IPS-20b (cell line): ENCODE measurements around the gene MAPK11.

Experiments used
- H3K27ac ChIP-seq: one replicate; pipeline ENCODE4 v1.5.1; 2013; ENCODE audit warnings: low read length
- H3K27me3 ChIP-seq: 2 replicates; pipeline ENCODE4 v1.6.1; 2013; ENCODE audit warnings: mild to moderate bottlenecking, low read length, inconsistent platforms; ENCODE audit not compliant: insufficient read depth
- H3K36me3 ChIP-seq: 2 replicates; pipeline ENCODE4 v1.6.1; 2013; ENCODE audit warnings: low read depth, mild to moderate bottlenecking, inconsistent platforms, low read length, moderate library complexity; ENCODE audit not compliant: insufficient read depth
- H3K4me1 ChIP-seq: 2 replicates; pipeline ENCODE4 v1.6.1; 2013; ENCODE audit warnings: mild to moderate bottlenecking, control low read depth, inconsistent platforms, low read length, moderate library complexity; ENCODE audit not compliant: insufficient read depth
- H3K4me3 ChIP-seq: 2 replicates; pipeline ENCODE4 v1.5.1; 2013; ENCODE audit warnings: mild to moderate bottlenecking, low read length, inconsistent platforms
- H3K9ac ChIP-seq: 2 replicates; pipeline ENCODE4 v1.6.1; 2013; ENCODE audit warnings: low read depth, mild to moderate bottlenecking, inconsistent platforms, low read length, moderate library complexity
- H3K9me3 ChIP-seq: 2 replicates; pipeline ENCODE4 v1.6.1; 2013; ENCODE audit warnings: mild to moderate bottlenecking, low read depth, low read length, inconsistent platforms; ENCODE audit not compliant: insufficient read depth

Gene MAPK11

DNA sequence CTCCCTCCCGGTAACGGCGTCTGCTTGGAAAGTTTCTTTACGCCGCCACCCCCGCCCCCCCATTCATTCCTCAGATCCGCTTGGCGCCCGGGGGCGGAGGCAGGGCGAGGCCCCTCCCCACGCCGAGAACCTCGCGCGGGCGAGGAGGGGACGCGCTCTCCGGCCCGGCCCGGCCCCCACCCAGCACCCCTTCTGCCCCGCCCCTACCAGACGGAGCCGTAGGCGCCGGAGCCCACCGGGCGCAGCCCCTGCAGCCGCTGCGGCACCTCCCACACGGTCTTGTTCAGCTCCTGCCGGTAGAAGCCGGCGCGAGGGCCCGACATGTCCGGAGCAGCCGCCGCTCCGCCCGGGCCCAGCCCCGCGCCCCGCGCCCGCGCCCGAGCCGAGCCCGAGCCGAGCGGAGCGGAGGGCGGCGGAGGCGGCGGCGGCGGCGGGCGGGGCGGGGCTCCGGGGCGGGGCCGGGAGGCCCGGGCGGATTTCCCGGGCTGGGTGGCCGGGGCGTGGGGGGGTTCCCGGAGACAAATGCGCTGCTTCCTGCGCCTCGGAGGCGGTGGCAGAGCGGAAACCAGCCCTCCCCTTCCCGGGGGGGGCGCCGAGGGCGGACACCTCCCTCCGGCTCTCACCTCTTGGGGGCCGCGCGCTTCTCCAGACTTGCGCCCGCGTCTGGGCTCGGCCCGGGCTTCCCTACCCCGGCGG, at the start of gene MAPK11:
MAPK11 (minus strand) TSS at position 411 of the 696 bp plus-strand sequence; CDS start at position 323, 88 bp downstream.
- H3K4me3 ChIP-seq, result peak within 1 kb of the TSS; percentile 43; the same call in 1 of the 2 replicates
- peaks cover 2% of the 10 kb centered on the region; the same call in 1 of the 2 replicates for H3K36me3 ChIP-seq
- no peak within 1 kb of the TSS for H3K9ac ChIP-seq
- H3K4me1 ChIP-seq, result no peaks in the 10 kb centered on the region; the same call in 1 of the 2 replicates
- H3K27ac ChIP-seq, result no peak within 1 kb of the TSS
- peaks cover 58% of the 10 kb centered on the region for H3K27me3 ChIP-seq
- no peaks in the 10 kb centered on the region for H3K9me3 ChIP-seq

DNA sequence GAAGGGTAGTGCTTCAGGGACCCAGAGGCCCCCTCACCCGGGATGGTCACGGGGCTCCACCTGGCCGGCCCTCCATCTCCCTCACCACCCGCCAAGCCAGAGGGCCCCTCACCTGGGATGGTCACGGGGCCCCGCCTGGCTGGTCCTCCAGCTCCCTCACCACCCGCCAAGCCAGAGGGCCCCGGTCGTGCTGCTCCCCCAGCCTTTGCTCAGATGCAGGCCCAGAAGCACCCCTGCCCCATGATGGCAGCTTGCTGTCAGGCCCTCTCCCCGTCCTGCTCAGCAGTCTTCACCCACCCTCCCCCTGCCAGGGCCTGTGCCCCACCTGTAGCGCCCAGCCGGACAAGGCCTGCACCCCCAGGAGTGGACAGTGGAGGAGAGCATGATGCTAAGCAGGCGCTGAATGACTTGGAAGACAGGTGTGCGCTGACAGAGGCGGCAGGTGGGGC, 49.3 kb upstream of the MAPK11 start:
- Histone ChIP-seq H3K4me1 (no peaks in the 10 kb centered on the region), H3K27me3 (no peaks in the 10 kb centered on the region; the same call in 1 of the 2 replicates), H3K9me3 (no peaks in the 10 kb centered on the region), H3K9ac (no peak overlapping the region), H3K36me3 (no peaks in the 10 kb centered on the region), H3K4me3 (no peak overlapping the region), H3K27ac (no peak overlapping the region)

DNA sequence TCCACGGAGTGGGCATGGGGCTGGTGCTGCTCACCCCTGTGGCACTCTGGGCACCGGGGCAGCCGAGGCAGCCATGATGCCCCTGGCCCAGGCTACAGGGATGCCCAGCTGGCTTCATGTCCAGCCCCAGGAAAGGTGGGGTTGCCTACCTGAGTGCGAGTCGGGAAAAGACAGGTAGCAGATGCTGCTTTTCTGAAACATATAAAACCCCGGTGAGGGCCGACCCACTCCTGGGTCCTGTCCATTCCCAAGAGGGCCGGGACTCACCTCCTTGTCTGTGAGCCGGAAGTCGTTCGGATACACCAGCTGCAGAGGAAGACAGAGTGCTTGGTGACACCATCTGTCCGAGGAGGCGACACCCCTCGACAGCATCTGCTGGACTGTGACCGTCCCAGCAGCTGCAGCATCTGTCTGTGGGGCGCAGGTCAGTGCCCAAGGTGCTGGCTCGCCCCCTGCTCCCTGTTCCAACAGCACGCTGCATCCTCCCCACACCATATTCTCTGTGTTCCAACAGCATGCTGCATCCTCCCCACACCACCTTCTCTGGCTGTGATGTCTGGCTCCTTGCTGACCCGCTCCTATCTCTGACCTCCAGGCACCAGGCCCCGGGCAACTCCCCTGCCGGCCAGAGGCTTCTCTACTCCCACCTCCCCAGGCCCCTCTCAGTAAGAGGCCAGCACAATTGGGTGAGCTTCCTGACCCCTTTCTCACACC, 48.7 kb upstream of the MAPK11 start:
- Histone ChIP-seq H3K36me3 (no peaks in the 10 kb centered on the region), H3K4me1 (no peaks in the 10 kb centered on the region), H3K9me3 (no peaks in the 10 kb centered on the region), H3K27me3 (no peaks in the 10 kb centered on the region), H3K27ac (no peak overlapping the region), H3K9ac (no peak overlapping the region), H3K4me3 (no peak overlapping the region)

GRCh38 chr22:50318356-50318697, 48.1 kb upstream of the MAPK11 start:
- Histone ChIP-seq H3K36me3 (no peaks in the 10 kb centered on the region), H3K27me3 (no peaks in the 10 kb centered on the region), H3K9me3 (no peaks in the 10 kb centered on the region), H3K4me3 (no peak overlapping the region), H3K4me1 (no peaks in the 10 kb centered on the region), H3K27ac (no peak overlapping the region), H3K9ac (no peak overlapping the region)

- no peaks in the 10 kb centered on the region for H3K36me3 ChIP-seq
- no peak overlapping the region for H3K4me3 ChIP-seq
- H3K27me3 ChIP-seq, result no peaks in the 10 kb centered on the region
- no peak overlapping the region for H3K9ac ChIP-seq
- no peaks in the 10 kb centered on the region for H3K4me1 ChIP-seq
- no peak overlapping the region for H3K27ac ChIP-seq
- H3K9me3 ChIP-seq, result no peaks in the 10 kb centered on the region
These were observed 47.5 kb upstream of the MAPK11 start for GRCh38 chr22:50317674-50318073.

GRCh38 chr22:50317178-50317577, 47.0 kb upstream of the MAPK11 start:
- H3K27ac ChIP-seq, result no peak overlapping the region
- H3K9ac ChIP-seq, result no peak overlapping the region

DNA sequence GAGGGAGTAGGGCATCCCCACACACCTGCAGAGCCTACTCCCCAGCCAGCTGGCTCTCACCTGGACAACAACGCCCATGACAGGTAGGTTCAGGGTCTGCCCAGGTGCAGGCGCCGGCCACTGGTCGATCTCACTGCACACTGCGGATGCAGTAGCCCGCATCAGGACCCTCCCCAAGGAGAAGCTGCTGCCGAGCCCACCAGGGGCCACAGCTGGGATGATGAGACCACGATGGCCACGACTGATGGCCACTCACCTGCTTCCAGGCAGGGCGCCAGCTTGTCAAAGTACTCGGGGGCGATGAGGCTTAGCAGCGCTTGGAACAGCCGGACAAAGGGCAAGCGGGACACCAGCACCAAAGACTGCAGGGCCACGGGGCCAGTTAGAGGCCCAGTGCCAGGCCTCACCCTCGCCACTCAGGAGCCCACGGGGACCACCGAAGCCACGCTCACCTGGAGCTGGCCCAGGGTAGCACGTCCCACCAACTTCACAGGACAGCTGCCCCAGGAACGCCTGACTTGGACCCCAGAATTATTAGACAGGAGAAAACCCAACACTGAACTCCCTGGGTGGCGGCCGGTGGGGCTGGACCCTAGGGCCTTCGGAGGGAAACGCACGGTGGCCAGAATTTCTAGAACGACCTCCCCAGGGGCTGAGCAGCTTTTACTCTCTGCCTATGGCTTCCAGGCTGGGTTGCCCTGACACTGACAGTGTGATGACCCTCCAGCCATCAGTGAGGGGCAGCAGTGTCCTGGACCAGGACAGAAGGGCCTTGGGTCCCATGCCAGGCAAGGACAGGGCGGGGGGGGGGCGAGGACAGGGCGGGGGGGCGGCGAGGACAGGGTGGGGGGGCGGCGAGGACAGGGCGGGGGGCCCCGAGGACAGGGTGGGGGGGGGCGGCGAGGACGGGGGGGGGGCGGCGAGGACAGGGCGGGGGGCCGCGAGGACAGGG, 46.2 kb upstream of the MAPK11 start:
- no peak overlapping the region for H3K27ac ChIP-seq
- H3K9ac ChIP-seq, result no peak overlapping the region
- no peaks in the 10 kb centered on the region for H3K4me1 ChIP-seq
- H3K36me3 ChIP-seq, result no peaks in the 10 kb centered on the region
- H3K27me3 ChIP-seq, result no peaks in the 10 kb centered on the region
- H3K4me3 ChIP-seq, result no peak overlapping the region
- no peaks in the 10 kb centered on the region for H3K9me3 ChIP-seq

More at GRCh38 chr22:50317178-50317577, 47.0 kb upstream of the MAPK11 start:
- H3K4me1 ChIP-seq, result no peaks in the 10 kb centered on the region
- no peaks in the 10 kb centered on the region for H3K27me3 ChIP-seq
- H3K9me3 ChIP-seq, result no peaks in the 10 kb centered on the region
- H3K36me3 ChIP-seq, result no peaks in the 10 kb centered on the region
- no peak overlapping the region for H3K4me3 ChIP-seq

DNA sequence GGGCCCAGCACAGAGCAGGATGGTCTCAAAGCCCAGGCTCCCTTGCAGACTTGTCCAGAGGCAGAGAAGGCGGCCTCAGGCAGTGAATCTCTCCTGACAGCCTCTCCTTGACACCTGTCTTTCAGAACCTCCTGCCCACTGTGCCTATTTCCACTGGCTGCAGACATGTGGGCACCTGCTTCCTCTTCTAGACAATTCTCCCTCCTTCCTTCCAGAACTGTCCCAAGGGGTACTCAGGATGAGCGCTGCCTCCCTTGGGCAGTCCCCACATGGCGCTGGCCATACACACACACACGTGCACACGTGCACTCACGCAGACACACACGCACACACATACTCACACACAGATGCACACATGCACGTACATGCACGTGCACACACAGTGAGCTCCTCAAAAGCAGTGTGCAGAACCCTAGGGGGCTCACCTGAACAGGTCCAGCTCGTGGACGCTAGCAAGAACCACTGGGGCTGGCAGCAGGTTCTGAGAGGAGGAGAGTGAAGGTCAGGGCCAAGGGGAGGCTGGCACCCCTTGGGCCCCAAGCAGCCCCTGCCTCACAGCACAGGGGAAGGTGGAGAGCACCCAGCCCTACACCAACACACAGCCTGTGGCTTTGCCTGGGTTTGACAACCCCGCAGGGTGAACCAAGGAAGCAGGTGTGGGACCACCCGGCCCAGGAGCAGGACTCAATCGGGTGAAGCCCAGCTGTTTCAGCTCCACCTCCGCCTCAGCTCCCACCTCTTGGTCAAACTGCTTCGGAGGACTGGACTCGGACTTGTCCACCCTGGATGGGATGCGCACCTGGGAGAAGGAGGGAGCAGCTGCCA, 45.3 kb upstream of the MAPK11 start:
- no peaks in the 10 kb centered on the region for H3K36me3 ChIP-seq
- H3K4me1 ChIP-seq, result no peaks in the 10 kb centered on the region
- no peak overlapping the region for H3K4me3 ChIP-seq
- H3K27ac ChIP-seq, result no peak overlapping the region
- H3K9ac ChIP-seq, result no peak overlapping the region
- no peaks in the 10 kb centered on the region for H3K27me3 ChIP-seq
- H3K9me3 ChIP-seq, result no peaks in the 10 kb centered on the region

DNA sequence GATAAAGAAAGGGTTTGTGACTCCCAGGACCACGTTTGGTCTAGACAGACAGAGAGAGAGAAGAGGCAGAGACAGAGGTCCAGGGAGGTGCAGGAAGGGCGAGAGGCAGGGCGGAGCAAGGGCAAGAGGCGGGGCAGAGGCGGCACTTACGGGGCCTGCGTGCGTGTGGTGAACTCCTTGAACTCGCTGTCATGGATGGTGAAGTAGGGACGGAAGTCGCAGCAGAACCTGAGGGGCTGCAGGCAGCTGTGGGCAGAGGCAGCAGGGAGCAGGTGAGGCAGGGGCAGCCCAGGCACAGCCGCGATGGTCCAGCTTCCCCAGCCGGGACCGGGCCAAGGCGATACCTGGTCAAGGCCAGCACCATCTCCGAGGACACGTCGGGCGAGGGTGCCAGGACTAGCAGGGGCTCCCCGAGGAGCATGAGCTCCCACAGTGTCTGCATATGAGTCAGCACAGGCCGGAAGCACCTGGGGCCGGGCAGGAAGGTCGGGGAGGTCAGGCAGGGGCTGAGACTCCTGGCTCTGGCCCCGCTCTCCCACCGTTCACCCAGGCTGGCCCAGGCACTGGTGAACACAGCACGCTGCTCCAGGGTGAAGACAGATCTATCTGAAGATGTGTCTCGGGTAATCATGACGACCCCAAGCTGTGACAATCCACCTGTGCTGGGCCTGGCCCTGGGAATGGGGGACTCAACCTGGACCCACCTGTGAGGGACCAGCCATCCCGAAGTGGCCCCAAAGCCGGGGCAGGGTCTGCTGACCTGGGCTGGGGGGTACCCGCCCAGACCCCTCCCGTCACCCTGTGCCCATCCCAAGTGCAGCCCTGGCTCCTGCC, 44.5 kb upstream of the MAPK11 start:
- Histone ChIP-seq H3K27ac (no peak overlapping the region), H3K36me3 (no peaks in the 10 kb centered on the region), H3K4me1 (no peaks in the 10 kb centered on the region), H3K9ac (no peak overlapping the region), H3K9me3 (no peaks in the 10 kb centered on the region), H3K4me3 (no peak overlapping the region), H3K27me3 (no peaks in the 10 kb centered on the region)

DNA sequence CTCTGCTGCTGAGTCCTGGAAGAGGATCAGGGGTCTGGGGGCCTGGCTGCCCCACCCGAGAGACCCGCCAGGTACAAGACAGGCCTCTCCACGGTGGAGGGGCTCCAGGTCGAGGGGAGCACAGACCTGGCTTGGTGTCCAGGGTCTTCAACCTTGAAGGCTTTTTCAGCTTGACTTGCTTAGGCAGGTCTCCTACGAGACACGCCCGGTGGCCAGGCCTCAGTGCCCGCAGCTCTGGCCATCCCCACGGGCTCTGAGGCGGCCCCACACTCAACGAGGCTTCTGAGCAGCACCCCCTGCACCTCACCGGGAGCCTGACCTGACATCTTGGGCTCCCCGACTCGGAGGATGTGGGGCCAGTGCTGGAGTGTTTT, 43.9 kb upstream of the MAPK11 start:
- peaks cover under 1% of the 10 kb centered on the region; the same call in 1 of the 2 replicates for H3K4me1 ChIP-seq
- no peaks in the 10 kb centered on the region for H3K9me3 ChIP-seq
- H3K27me3 ChIP-seq, result no peaks in the 10 kb centered on the region
- no peak overlapping the region for H3K9ac ChIP-seq
- H3K4me3 ChIP-seq, result no peak overlapping the region
- no peak overlapping the region for H3K27ac ChIP-seq
- H3K36me3 ChIP-seq, result no peaks in the 10 kb centered on the region
